ENCODE data around the gene TECR. TPM values are rescaled to one million over a fixed set of nuclear protein-coding genes. Genes with fewer than 3 reads are reported as not detected.

The TECR gene
- total and polyA plus RNA-seq, 2 of the 13 experiments (the other 11 are each of a cell fraction or from before 2014, with no cell fraction given) = 54.9 to 121 TPM

DNA sequence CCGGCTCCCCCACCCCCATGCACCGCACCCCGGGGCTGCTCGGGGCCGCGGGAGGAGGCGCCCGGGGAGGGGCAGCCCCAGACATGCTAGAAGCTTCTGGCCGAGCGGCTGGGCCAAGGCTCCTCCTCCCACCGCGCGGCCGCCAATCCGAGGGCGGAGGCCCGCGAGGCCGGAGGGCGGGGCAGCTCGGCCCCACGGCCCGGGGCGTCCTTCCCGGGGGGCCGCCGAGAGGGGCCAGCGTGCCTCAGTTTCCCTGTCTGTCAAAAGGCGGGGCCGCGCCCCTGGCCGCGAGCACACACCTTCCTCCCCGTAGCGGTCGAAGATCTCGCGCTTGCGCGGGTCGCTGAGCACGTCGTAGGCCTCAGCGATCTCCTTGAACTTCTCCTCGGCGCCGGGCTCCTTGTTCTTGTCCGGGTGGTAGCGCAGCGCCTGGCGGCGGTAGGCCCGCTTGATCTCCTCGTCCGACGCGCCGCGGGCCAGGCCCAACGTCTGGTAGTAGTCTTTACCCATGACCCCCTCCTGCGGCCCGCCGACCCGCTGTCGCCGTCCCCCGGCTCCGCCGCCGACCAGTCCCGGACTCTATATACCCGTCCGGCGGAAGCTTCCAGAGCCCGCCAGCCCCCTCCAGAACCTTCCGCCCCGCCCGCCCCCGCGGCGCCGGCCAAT is 11.4 kb upstream of the TECR start, which contains the start of gene DNAJB1 (continued):
- TF ChIP-seq ZNF660 (CRISPR knock-in tag; IDR thresholded peaks at IDR 0.05; ENCODE audit: borderline replicate concordance, low read depth) (no peak), NAIF1 (CRISPR knock-in tag; IDR thresholded peaks at IDR 0.05; ENCODE audit: borderline replicate concordance) (no peak), ZSCAN21 (CRISPR knock-in tag; IDR thresholded peaks at IDR 0.05; ENCODE audit: borderline replicate concordance) (no peak; the same call in 1 of the 2 replicates), ISX (CRISPR knock-in tag; conservative IDR thresholded peaks at IDR 0.05) (0 out of 2 replicates have a peak, but pooled peaks have one; percentile 38), ZNF235 (CRISPR knock-in tag; IDR thresholded peaks at IDR 0.05; ENCODE audit: borderline replicate concordance) (0 out of 2 replicates have a peak, but pooled peaks have one; percentile 66), TAF1 (CRISPR knock-in tag; IDR thresholded peaks at IDR 0.05) (peak; percentile 91), ETV5 (CRISPR knock-in tag; IDR thresholded peaks at IDR 0.05; ENCODE audit: borderline replicate concordance) (no peak), ZNF878 (CRISPR knock-in tag; IDR thresholded peaks at IDR 0.05) (no peak), ZNF780A (CRISPR knock-in tag; IDR thresholded peaks at IDR 0.05) (no peak), ZNF337 (CRISPR knock-in tag; IDR thresholded peaks at IDR 0.05; ENCODE audit: borderline replicate concordance, low read depth) (no peak), ZSCAN29 (CRISPR knock-in tag; conservative IDR thresholded peaks at IDR 0.05) (no peak), ZFP36L2 (CRISPR knock-in tag; IDR thresholded peaks at IDR 0.05) (no peak), BHLHE40 (IDR thresholded peaks at IDR 0.05; ENCODE audit: low read length) (no peak; the same call in 1 of the 2 replicates), ZBTB7B (CRISPR knock-in tag; IDR thresholded peaks at IDR 0.05) (no peak), POLR2G (IDR thresholded peaks at IDR 0.05; ENCODE audit: low read depth, low read length) (peak; percentile 99), ZBTB42 (CRISPR knock-in tag; IDR thresholded peaks at IDR 0.05) (0 out of 2 replicates have a peak, but pooled peaks have one; percentile 62), ZNF234 (CRISPR knock-in tag; conservative IDR thresholded peaks at IDR 0.05) (no peak), KDM3A (CRISPR knock-in tag; IDR thresholded peaks at IDR 0.05; ENCODE audit: low read depth) (no peak), RFX3 (CRISPR knock-in tag; IDR thresholded peaks at IDR 0.05) (no peak), NCOA2 (CRISPR knock-in tag; IDR thresholded peaks at IDR 0.05) (peak; percentile 39; the same call in 1 of the 2 replicates)
- TF ChIP-seq, protein P1, sequence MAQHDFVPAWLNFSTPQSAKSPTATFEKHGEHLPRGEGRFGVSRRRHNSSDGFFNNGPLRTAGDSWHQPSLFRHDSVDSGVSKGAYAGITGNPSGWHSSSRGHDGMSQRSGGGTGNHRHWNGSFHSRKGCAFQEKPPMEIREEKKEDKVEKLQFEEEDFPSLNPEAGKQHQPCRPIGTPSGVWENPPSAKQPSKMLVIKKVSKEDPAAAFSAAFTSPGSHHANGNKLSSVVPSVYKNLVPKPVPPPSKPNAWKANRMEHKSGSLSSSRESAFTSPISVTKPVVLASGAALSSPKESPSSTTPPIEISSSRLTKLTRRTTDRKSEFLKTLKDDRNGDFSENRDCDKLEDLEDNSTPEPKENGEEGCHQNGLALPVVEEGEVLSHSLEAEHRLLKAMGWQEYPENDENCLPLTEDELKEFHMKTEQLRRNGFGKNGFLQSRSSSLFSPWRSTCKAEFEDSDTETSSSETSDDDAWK (CRISPR knock-in tag; IDR thresholded peaks at IDR 0.05) = no peak
- TF ChIP-seq, protein P2, sequence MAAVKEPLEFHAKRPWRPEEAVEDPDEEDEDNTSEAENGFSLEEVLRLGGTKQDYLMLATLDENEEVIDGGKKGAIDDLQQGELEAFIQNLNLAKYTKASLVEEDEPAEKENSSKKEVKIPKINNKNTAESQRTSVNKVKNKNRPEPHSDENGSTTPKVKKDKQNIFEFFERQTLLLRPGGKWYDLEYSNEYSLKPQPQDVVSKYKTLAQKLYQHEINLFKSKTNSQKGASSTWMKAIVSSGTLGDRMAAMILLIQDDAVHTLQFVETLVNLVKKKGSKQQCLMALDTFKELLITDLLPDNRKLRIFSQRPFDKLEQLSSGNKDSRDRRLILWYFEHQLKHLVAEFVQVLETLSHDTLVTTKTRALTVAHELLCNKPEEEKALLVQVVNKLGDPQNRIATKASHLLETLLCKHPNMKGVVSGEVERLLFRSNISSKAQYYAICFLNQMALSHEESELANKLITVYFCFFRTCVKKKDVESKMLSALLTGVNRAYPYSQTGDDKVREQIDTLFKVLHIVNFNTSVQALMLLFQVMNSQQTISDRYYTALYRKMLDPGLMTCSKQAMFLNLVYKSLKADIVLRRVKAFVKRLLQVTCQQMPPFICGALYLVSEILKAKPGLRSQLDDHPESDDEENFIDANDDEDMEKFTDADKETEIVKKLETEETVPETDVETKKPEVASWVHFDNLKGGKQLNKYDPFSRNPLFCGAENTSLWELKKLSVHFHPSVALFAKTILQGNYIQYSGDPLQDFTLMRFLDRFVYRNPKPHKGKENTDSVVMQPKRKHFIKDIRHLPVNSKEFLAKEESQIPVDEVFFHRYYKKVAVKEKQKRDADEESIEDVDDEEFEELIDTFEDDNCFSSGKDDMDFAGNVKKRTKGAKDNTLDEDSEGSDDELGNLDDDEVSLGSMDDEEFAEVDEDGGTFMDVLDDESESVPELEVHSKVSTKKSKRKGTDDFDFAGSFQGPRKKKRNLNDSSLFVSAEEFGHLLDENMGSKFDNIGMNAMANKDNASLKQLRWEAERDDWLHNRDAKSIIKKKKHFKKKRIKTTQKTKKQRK (IDR thresholded peaks at IDR 0.05; ENCODE audit: low read length) = no peak
- TF ChIP-seq, protein P3, sequence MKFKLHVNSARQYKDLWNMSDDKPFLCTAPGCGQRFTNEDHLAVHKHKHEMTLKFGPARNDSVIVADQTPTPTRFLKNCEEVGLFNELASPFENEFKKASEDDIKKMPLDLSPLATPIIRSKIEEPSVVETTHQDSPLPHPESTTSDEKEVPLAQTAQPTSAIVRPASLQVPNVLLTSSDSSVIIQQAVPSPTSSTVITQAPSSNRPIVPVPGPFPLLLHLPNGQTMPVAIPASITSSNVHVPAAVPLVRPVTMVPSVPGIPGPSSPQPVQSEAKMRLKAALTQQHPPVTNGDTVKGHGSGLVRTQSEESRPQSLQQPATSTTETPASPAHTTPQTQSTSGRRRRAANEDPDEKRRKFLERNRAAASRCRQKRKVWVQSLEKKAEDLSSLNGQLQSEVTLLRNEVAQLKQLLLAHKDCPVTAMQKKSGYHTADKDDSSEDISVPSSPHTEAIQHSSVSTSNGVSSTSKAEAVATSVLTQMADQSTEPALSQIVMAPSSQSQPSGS (CRISPR knock-in tag; IDR thresholded peaks at IDR 0.05) = 0 out of 2 replicates have a peak, but pooled peaks have one; percentile 10
- TF ChIP-seq, protein P4, sequence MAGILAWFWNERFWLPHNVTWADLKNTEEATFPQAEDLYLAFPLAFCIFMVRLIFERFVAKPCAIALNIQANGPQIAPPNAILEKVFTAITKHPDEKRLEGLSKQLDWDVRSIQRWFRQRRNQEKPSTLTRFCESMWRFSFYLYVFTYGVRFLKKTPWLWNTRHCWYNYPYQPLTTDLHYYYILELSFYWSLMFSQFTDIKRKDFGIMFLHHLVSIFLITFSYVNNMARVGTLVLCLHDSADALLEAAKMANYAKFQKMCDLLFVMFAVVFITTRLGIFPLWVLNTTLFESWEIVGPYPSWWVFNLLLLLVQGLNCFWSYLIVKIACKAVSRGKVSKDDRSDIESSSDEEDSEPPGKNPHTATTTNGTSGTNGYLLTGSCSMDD (CRISPR knock-in tag; IDR thresholded peaks at IDR 0.05) = no peak
